ENCODE data around the gene SHC2. TPM values are rescaled to one million over a fixed set of nuclear protein-coding genes. Genes with fewer than 3 reads are reported as not detected.

SHC2 gene
- total and polyA plus RNA-seq, 2 donors (not counting 3 experiments of a cell fraction or from before 2014, with no cell fraction given): 7.5 to 11.8 TPM

DNA sequence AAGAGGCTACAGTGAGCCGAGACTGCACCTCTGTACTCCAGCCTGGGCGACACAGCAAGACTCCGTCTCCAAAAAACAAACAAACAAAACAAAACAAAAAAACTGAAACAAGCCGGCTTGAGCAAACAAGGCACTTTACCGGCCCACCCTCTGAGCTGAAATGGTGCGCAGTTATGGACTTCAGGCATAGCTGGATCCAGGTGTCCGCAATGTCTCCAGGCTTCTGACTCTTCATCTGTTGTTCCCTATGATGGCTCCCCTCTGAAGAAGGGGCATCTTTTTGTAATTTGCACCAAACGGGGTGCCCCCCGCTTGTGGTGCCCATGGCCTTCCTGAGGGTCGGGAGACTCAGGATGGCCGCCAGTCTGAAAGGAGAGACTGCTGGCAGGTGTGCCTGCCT is 58.0 kb downstream of the SHC2 start:
- Histone ChIP-seq H3K27ac (ENCODE audit: insufficient read depth, low read depth, low read length) (no peak overlapping the region), H3K4me2 (ENCODE audit: insufficient read depth, low read length) (no peak overlapping the region), H3K9me3 (replicated peaks; ENCODE audit: control insufficient read depth, insufficient read depth, low read length) (no peaks in the 10 kb centered on the region), H3K36me3 (ENCODE audit: control insufficient read depth in 2 of 2, extremely low read depth in 1 of 2, insufficient read depth in 2 of 2, low read length in 2 of 2) (no peaks in the 10 kb centered on the region), H3K9me1 (replicated peaks; ENCODE audit: control insufficient read depth, extremely low read depth, insufficient read depth, low read length) (no peaks in the 10 kb centered on the region), H3K27me3 (ENCODE audit: control insufficient read depth in 2 of 2, insufficient read depth in 2 of 2, low read length in 2 of 2) (no peaks in the 10 kb centered on the region), H3K4me1 (ENCODE audit: control insufficient read depth, extremely low read depth, insufficient read depth, low read length) (no peaks in the 10 kb centered on the region), H4K20me1 (replicated peaks; ENCODE audit: control insufficient read depth, extremely low read depth, insufficient read depth, low read length) (no peaks in the 10 kb centered on the region), H3K4me3 (replicated peaks in 1 of 3; ENCODE audit: insufficient read depth in 1 of 3, low read depth in 1 of 3, low read length in 3 of 3) (no peak overlapping the region), H2AFZ (ENCODE audit: low read depth, low read length) (no peak overlapping the region), H3K9ac (replicated peaks; ENCODE audit: extremely low read depth, insufficient read depth, low read length) (no peak overlapping the region), H3K79me2 (ENCODE audit: control insufficient read depth, insufficient read depth, low read length) (no peaks in the 10 kb centered on the region)
- DNase-seq (ENCODE audit: low read depth, low spot score): no peak
- no TSS peak for BruUV-seq (replicated peaks)
- no peak for FAIRE-seq
- no peak for TF ChIP-seq CTCF (IDR thresholded peaks at IDR 0.05; ENCODE audit: extremely low read depth in 1 of 2, insufficient read depth in 1 of 2, low read depth in 1 of 2, low read length in 2 of 2)
- TF ChIP-seq, protein P1, sequence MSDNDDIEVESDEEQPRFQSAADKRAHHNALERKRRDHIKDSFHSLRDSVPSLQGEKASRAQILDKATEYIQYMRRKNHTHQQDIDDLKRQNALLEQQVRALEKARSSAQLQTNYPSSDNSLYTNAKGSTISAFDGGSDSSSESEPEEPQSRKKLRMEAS (IDR thresholded peaks at IDR 0.05; ENCODE audit: insufficient read depth, insufficient read length): no peak
- no peak for TF ChIP-seq FOS (IDR thresholded peaks at IDR 0.05; ENCODE audit: borderline replicate concordance, insufficient read depth, low read length)
- no peak for TF ChIP-seq POLR2AphosphoS5 (IDR thresholded peaks at IDR 0.05; ENCODE audit: insufficient read depth, low read depth, low read length)
- no peak for TF ChIP-seq JUN (IDR thresholded peaks at IDR 0.05; ENCODE audit: borderline replicate concordance, insufficient read depth, insufficient read length, low read depth)
- TF ChIP-seq GATA2 (IDR thresholded peaks at IDR 0.05; ENCODE audit: insufficient read depth, insufficient read length, low read depth, low read length): no peak
- no peak for TF ChIP-seq POLR2A (IDR thresholded peaks at IDR 0.05; ENCODE audit: low read depth, low read length)
- no peak for TF ChIP-seq EZH2 (IDR thresholded peaks at IDR 0.05; ENCODE audit: borderline replicate concordance, low read depth, low read length, severe bottlenecking)
- TF ChIP-seq MYC (IDR thresholded peaks at IDR 0.05; ENCODE audit: low read depth, low read length): no peak
- CTCF ChIA-PET: no interaction called here
- dilution Hi-C loops (cut with MboI; ENCODE audit: extremely low pct_ligation_motif_present, low sequenced_read_pairs): no loop called here
- intact Hi-C loops (cut with micrococcal nuclease): no loop called here
- POLR2A ChIA-PET: no interaction called here

All from endothelial cell of umbilical vein (primary cell).